ENCODE measurements around the gene ERFE. TPM values are rescaled to one million over a fixed set of nuclear protein-coding genes. Genes with fewer than 3 reads are reported as not detected.
A peak's percentile ranks its signal among the peaks of the same experiment; 100 is the strongest.

ERFE gene
- total and polyA plus RNA-seq, 2 of the 13 experiments (the other 11 are each of a cell fraction or from before 2014, with no cell fraction given): 0.09 TPM; not detected in 1

- no peak for TF ChIP-seq NRL (CRISPR knock-in tag; IDR thresholded peaks at IDR 0.05; ENCODE audit: borderline replicate concordance)
- TF ChIP-seq ZNF18 (CRISPR knock-in tag; IDR thresholded peaks at IDR 0.05; ENCODE audit: insufficient replicate concordance): no peak
- TF ChIP-seq ZKSCAN5 (CRISPR knock-in tag; IDR thresholded peaks at IDR 0.05): no peak
- TF ChIP-seq MEF2D (CRISPR knock-in tag; IDR thresholded peaks at IDR 0.05): peak; percentile 40; the same call in 1 of the 2 replicates
- TF ChIP-seq, protein P1, sequence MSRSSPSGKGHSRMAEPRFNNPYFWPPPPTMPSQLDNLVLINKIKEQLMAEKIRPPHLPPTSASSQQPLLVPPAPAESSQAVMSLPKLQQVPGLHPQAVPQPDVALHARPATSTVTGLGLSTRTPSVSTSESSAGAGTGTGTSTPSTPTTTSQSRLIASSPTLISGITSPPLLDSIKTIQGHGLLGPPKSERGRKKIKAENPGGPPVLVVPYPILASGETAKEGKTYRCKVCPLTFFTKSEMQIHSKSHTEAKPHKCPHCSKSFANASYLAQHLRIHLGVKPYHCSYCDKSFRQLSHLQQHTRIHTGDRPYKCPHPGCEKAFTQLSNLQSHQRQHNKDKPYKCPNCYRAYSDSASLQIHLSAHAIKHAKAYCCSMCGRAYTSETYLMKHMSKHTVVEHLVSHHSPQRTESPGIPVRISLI (CRISPR knock-in tag; IDR thresholded peaks at IDR 0.05; ENCODE audit: borderline replicate concordance): no peak
- no peak for TF ChIP-seq MEIS1 (CRISPR knock-in tag; IDR thresholded peaks at IDR 0.05; ENCODE audit: borderline replicate concordance)
- no peak for TF ChIP-seq ZNF512 (CRISPR knock-in tag; IDR thresholded peaks at IDR 0.05)
- peak; percentile 62; the same call in 1 of the 2 replicates for TF ChIP-seq ZFX (CRISPR knock-in tag; IDR thresholded peaks at IDR 0.05; ENCODE audit: low read depth)
- TF ChIP-seq ZKSCAN1 (IDR thresholded peaks at IDR 0.05; ENCODE audit: low read length): no peak
- TF ChIP-seq LCORL (IDR thresholded peaks at IDR 0.05): no peak
- no peak; the same call in 1 of the 2 replicates for TF ChIP-seq LCORL (CRISPR knock-in tag; IDR thresholded peaks at IDR 0.05)
- no peak for TF ChIP-seq ADNP (CRISPR knock-in tag; IDR thresholded peaks at IDR 0.05)
- no peak for TF ChIP-seq TEAD2 (CRISPR knock-in tag; IDR thresholded peaks at IDR 0.05)
- TF ChIP-seq, protein P2, sequence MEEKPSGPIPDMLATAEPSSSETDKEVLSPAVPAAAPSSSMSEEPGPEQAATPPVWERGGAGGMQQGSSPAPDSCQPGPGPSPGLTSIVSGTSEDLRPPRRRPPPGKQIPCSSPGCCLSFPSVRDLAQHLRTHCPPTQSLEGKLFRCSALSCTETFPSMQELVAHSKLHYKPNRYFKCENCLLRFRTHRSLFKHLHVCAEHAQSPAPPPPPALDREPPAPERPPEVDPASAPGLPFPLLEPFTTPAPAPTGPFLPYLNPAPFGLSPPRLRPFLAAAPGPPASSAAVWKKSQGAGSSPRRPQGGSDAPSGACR (CRISPR knock-in tag; IDR thresholded peaks at IDR 0.05): no peak
- no peak for TF ChIP-seq ZNF740 (CRISPR knock-in tag; IDR thresholded peaks at IDR 0.05)
- no peak for TF ChIP-seq ZFP90 (CRISPR knock-in tag; IDR thresholded peaks at IDR 0.05; ENCODE audit: borderline replicate concordance)
- no peak for TF ChIP-seq ZNF430 (CRISPR knock-in tag; IDR thresholded peaks at IDR 0.05)
- no peak for TF ChIP-seq PREB (CRISPR knock-in tag; IDR thresholded peaks at IDR 0.05)
- TF ChIP-seq ZNF597 (CRISPR knock-in tag; IDR thresholded peaks at IDR 0.05): no peak
- TF ChIP-seq HOXA3 (CRISPR knock-in tag; IDR thresholded peaks at IDR 0.05): 0 out of 2 replicates have a peak, but pooled peaks have one; percentile 20
- TF ChIP-seq POLR2A (IDR thresholded peaks at IDR 0.05; ENCODE audit: insufficient read depth in 1 of 2, low read depth in 2 of 2, low read length in 2 of 2): no peak
- no peak for TF ChIP-seq ATRX (CRISPR knock-in tag; IDR thresholded peaks at IDR 0.05; ENCODE audit: borderline replicate concordance)
Measured at GRCh38 chr2:238127165-238128060, 31.4 kb upstream of the ERFE start (continued).

Data from HepG2 (cell line).